GM18868 (cell line): ENCODE data around the gene SLC26A2.

ENCODE experiments used
- ATAC-seq: cut with Tn5 transposase; IDR thresholded peaks from one replicate; pipeline ENCODE4 v1.9.1; 2021; ENCODE audit warnings: mild to moderate bottlenecking, moderate library complexity; ENCODE audit not compliant: unreplicated experiment

The SLC26A2 gene

DNA sequence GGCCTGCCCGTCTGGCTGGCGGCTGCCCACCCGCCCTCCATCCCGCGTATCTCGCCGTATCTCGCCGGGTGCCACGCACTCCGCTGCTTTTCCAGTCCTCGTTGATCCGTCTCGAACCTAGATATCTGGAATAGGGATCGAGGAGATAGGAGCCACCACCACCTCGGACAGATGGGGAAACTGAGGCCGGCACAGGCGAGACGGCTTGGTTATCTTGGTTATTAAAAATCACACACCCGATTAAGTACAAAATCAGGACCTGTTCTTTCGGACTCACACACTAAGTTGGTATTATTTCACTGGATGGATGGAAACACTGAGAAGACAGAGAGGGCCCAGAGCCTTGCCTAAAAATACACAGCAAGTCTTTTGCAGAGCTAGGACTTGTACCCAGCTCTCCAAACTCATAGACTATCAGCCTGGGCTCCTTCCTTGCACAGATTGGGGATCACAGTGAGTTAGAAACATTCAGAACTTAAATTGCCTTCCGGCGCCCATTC is 678 bp downstream of the SLC26A2 start:
- no peak for ATAC-seq

DNA sequence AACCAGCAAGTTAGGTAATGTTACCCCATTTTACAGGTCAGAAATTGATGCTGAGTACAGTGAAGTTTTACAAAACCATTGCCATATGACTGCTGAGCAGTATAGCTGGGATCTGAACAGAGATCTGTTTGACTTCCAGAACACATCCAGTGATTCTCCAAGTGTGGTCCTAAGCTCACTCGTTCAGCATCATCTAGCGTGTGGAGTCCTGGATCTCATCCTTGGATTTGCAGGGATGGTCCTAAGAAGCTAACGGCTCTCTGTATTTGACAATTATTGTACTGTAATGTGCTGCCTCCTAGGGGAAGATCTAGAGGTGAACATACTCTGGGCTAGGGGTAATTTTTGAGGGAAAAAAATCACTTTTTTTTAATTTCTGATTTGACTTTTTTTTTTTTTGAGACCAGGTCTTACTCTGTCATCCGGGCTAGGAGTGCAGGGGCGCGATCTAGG is 1.4 kb downstream of the SLC26A2 start:
- no peak for ATAC-seq

DNA sequence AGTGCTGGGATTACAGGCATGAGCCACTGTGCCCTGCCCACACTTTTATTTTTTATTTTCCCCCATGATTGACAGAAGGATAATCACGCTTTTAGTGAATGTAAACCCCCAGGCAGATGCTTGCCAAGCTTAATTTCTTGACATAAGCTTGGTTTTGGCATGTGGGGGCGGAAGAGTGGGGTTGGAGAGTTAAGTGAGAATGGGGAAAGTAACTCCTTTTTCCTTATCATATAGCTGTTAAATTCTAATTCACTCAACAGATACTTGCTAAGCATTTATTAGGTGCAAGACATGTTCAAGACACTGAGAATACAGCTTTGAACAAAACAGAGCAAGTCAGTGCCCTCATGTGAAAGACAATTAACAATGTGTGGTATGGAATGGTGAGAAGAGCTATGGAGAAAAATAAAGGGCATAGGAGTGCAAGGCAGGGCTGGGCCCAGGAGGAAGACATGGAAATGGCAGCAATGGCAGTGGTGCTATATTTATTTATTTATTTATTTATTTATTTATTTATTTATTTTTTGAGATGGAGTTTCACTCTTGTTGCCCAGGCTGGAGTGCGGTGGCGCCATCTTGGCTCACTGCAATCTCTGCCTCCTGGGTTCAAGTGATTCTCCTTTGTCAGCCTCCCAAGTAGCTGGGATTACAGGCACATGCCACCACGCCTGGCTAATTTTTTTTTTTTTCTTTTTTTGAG is 2.2 kb downstream of the SLC26A2 start:
- ATAC-seq = no peak

DNA sequence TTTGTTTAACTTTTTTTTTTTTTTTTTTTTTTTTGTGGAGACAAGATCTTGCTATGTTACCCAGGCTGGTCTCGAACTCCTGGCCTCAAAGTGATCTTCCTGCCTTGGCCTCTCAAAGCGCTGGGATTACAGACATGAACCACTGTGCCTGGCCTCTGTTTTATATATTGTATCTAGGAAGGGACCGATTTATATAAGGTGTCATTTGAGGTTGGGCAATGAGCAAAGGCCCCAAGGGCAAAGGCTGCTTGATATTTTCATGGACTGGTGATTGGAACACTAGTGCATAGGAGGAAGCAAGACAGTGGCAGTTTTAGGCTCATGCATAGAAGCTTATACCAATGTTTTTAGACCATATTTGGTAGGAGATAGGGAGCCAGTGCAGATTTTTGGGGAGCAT is 3.2 kb downstream of the SLC26A2 start:
- ATAC-seq = no peak

DNA sequence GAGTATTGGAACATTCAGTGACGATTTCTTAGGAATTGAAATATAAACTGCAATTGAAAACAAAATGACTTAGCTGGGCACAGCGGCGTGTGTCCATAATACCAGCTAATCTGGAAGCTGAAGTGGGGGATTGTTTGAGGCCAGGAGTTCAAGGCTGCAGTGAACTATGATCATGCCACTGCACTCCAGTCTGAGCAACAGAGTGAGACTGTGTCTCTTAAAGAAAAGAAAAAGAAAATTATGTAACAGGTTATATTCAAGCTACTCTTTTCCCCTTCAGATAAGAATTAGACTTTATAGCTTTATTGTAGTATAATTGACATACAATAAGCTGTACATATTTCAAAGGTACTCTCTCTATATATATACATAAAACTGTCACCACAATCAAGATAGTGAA is 6.4 kb downstream of the SLC26A2 start:
- no peak for ATAC-seq

DNA sequence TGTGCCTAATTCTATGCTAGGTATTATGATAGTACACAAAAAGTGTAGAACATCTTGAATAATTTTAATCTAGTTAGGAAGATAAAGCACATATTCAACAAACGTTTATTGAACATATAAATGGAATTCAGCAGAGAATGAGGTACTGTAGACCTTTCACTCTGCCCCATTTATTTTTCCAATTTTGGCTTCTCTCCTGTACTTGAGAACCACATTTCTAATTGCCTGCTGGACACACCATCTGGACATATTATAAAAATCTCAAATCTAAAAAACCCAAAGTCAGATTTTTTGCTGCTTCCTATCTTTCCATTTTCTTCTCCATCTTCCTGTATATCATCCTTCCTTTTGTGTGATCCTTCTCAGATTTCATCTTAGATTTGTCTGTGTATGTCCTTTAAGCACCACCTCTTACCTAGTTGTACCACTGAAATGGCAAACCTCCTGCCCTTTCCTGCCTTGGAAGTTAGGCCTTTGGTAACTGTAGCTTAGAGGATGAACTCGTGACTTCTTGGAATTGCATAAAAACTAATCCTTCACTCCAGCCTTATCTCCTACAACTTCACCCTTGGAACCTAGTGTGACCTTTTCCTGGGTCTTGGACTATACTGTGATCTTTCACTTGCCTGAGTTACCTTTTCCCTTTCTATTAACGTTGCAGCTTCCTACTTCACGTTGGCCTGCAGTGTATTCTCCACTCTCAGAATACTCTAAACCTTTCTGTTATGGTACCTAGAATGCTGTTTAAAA is 8.8 kb downstream of the SLC26A2 start:
- ATAC-seq = no peak

DNA sequence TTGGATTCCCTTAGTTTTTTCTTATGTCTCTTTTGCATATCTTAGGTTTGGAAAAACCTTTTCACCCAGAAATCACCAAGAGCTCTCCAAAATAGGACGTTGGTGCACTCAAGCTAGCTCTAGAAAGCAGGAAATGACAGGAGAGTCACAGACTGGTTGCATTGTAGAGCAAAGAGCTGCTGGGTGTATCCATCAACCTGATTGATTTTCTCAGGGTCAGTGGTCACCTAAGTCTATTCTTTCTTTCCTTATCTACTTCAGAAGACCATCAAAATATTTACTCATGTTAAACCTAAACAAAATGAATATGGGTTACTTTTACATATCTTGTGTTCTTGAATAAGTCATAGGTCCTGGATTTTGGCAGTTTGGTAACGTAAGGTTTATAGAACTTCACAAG is 14.9 kb downstream of the SLC26A2 start:
- ATAC-seq = no peak

DNA sequence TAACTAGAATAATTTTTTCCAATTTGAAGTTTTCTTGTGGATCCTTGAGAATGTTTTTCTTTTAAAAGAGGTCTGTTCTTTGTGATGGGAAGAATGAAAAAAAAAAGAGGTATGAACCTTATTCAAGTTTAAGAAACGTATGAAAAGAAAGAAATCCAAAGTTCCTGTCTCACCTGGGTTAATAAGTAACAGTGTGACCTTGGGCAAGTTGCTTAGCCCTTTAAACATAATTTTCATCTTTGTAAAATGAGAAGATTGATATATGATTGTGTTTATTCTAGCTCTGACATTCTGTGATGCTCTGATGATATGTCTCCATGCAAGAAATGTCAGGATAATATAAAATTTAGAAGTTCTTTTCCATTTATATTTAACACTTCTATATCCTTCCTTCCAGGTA is 19.3 kb downstream of the SLC26A2 start:
- no peak for ATAC-seq

DNA sequence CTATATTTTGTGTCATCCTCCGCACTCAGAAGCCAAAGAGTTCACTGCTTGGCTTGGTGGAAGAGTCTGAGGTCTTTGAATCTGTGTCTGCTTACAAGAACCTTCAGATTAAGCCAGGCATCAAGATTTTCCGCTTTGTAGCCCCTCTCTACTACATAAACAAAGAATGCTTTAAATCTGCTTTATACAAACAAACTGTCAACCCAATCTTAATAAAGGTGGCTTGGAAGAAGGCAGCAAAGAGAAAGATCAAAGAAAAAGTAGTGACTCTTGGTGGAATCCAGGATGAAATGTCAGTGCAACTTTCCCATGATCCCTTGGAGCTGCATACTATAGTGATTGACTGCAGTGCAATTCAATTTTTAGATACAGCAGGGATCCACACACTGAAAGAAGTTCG is 20.6 kb downstream of the SLC26A2 start:
- ATAC-seq = no peak

DNA sequence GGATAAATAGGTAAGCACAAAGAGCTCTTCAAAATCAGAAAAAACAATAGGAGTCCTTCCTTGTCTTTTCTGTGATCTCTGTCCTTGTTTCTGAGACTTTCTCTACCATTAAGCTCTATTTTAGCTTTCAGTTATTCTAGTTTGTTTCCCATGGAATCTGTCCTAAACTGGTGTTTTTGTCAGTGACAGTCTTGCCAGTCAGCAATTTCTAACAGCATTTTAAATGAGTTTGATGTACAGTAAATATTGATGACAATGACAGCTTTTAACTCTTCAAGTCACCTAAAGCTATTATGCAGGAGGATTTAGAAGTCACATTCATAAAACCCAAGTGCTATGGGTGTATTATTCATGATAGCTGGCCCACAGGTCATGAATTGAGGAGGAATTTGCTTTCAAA is 21.9 kb downstream of the SLC26A2 start:
- ATAC-seq = no peak

DNA sequence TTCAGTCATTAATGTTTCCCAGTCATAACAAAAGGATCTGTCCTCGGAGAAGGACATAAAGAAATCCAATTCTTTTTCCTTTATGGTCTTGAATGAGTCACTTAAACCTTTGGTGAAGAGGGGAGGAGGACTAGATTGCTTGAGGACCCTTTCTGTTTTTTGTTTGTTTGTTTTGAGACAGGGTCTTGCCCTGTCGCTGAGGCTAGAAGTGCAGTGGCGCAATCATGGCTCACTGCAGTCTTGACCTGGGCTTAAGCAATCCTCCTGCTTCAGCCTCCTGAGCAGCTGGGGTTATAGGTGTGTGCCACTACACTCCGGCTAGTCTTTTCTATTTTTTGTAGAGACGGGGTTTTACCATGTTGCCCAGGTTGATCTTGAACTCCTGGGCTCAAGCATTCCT is 27.6 kb downstream of the SLC26A2 start:
- no peak for ATAC-seq

DNA sequence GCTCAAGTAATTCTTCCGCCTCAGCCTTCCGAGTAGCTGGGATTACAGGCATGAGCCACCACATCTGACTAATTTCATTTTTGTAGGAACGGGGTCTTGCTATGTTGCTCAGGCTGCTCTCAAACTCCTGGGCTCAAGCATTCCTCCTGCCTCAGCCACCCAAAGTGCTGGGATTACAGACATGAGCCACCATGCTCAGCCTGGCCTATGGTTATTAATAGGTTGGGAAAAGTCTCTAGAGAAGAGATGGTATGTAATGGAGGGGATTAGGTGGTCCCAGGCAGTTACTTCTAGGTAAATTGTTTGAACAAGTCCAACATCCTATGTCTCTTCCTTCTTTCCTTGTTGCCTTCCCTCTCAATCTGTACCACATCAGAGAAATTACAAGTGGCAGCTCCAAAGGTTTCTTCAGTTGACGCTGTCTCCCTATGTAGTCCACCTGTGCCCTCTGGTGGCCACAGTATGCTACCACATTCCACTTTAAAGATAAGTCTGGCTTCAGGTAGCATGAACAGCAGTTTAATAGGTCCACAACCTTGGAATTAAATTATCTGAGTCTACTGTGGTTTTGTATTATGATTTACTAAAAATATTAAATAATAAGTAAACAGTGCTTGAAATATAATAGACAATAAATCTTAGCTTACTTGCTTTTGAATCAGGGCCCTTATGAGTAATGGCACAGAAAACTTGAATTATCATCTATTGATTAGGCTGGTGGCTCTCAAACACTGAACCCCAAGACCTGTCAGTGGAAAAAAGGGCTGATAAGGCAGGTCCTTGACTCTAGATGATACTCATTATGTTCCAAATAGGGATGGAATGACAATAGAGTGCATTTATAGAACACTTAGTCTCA is 30.2 kb downstream of the SLC26A2 start:
- ATAC-seq = peak; percentile 80

DNA sequence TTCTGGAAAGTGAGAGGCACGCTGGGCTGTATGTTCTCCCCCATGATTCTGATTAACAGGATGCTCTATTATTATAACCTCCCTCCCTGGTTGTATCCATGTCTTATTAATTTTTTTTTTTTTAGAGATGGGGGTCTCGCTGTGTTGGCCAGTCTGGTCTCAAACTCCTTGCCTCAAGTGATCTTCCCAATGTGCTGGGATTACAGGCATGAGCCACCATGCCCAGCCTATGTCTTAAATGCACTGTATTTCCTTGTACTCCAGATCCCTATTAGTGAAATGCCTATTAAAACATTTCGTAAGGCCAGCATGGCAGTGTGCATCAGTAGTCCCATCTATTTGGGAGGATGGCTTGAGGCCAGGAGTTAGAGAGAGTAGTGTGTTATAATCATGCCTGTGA is 32.9 kb downstream of the SLC26A2 start:
- no peak for ATAC-seq

DNA sequence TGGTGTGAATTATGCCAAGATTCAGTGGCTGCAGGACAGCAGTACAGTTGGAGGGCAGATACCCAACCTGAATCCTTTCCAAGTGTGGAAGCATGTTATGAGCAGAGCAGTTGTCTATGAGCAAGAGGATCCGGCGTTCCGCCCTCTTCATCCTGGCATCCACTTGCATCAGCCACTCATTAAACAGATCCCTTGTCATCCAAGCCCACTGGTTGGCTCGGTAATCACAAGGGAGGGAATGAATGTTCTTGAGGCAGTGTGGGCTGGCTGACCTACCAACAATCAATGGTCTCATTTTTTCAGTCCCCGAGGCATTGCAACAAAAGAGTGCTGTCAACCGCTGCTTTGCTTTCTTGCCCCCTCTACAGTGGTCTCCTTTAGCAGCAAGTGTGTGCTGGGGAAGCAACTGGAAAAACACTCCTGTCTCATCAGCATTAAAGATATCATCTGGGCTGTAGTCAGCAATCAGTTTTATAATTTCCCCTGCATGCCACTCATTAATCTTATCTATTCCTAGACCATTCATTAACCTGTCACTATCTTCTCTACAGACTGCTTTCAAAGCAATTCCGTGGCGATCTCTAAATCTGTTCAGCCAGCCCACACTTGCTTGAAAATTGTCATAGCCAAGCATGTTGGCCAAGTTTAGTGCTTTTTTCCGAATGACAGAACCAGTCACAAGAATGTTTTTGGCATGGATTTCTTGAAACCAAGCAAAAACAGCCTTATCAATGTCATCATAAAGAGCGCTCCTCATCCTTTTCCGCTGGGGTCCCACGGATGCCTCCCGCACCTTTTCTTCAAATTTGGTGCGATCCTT is 35.0 kb downstream of the SLC26A2 start:
- ATAC-seq = no peak

DNA sequence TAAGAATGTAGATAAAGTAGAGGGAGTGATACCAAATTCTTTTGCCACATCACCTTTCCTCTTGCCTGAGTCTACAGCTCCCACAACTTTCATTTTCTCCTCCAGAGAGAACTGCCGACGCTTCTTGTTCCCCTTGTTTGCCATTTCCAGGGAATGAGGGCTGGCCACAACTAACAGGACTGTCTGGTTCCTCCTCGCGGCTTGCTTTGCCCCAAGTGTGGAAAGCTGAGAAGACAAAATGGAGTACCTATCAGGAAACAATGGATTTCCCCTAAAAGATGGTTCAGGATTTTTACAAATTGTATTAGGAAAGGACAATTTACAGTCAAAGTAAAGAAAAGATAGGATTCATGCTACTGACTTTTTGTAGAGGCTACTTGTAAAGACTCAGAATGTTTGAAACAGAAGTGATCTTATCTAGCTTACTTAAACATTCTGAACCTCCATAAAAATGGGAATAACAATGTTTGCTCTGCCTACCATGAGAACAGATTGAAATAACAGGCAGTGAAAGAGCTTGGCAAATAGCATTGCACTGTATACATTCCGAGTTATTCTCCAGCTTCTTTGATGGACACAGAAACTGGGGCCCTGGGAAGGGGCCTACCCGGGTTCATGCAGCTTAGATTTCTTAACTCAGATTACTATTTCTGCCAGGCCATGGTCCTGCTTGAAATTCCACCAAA is 35.8 kb downstream of the SLC26A2 start:
- ATAC-seq = no peak

DNA sequence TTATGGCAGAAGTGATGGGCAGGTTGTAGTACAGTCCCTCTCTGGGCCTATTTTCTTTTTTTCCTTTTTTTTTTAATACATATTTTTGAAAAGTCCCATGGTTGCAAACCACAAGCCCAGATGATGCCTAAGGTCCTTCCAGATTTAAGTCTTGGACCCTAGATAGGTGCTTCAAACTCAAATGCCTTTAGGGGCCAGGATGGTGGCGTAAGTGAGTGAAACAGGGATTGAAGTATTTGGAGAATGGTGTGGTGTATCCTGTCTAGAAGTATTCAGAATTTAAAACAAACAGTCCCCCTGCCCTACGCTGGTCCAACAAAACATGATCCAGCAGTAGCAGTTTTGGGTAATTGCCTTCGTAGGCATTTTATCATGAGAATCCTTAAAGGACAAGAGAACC is 37.7 kb downstream of the SLC26A2 start:
- ATAC-seq = no peak

DNA sequence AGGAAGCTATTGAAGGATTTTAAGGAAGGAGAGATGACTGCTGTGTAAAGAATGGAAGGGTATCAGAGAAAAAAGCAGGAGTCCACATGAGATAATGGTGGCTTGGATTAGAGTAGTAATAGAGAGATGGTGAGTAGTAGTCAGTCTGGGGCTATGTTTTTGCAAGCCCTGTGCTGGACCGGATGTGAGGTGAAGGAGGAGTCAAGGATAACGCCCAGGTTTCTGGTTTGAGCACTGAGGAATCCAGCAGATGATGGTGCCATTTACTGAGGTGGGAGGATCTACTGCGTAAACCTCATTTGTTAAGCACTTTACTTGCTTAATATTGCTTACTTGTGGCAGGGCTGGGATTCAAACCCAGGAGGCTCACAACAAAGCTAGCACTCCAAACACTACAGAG is 38.8 kb downstream of the SLC26A2 start:
- no peak for ATAC-seq

DNA sequence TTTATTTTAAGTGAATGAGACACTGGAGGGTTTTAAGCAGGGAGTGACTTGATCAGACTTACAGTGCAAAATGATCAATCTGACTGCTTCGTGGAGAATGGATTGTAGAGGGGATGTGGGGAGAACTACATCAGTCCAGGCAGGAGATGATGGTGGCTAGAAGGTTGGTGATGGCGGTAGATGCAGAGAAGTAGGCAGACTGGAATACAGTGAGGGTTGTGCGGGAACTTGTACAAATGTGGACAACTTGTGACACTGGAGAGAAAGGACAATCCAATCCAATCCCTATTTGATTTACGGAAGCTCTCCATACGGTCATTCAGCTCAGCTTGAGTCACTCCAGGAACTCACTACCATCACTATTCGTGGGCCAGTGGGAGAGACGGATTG is 39.3 kb downstream of the SLC26A2 start:
- ATAC-seq = no peak

DNA sequence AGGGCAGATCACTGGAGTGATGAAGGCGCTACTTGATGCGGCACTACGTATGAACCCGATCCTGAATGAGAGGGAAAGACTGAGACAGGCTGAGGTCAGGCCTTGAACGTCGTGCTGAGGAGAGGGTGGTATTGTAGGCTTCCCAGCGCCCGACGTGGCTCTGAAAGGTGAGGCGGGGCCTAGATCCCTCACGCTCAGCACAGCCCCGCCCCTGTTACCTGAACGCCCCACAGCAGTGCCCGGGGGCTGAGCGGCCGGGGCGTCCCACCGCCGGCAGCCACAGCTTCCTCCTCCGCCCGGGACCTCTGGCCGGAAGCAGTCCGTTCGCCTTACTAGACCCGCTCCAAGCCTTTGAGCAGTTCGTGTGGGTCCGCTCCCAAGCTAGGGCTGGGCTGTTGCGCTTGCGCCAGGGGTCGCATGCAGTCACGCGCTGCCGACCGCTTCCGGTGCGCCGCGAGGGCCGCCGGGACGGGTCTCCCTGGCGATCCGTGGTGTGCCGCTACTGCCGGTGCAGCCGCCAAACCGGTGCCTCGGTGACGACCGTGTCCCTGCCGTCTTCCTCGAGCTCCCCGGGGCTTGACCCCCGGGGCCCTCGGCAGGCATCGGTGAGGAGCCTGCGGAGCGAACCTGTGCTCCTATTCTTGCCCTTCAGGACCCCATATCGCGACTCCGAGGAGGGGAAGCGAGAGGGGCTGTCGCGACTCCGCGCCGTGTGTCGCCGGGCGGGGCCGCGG is 39.9 kb downstream of the SLC26A2 start, which contains the start of the genes HMGXB3 and TIGD6:
Gene HMGXB3 (plus strand): TSS at position 484 of the 734 bp plus-strand sequence. CDS start 4,114 bp downstream, outside the sequence.
Gene TIGD6 (minus strand): TSS at position 399 of the 734 bp plus-strand sequence. CDS start 4,306 bp downstream, outside the sequence.
- ATAC-seq = peak; percentile 89
